Stimulated activated CD8-positive, alpha-beta memory T cell treated with anti-CD3 and anti-CD28 coated beads, Interleukin-15, amount 100 ng/mL, for 1 hour (primary cell): Measurements from ENCODE around the gene SPDEF.

Experiments used
- DNase-seq: peaks from one replicate; pipeline ENCODE4 v3.0.0-alpha.2; 2020; ENCODE audit warnings: low read depth

Gene SPDEF

DNA sequence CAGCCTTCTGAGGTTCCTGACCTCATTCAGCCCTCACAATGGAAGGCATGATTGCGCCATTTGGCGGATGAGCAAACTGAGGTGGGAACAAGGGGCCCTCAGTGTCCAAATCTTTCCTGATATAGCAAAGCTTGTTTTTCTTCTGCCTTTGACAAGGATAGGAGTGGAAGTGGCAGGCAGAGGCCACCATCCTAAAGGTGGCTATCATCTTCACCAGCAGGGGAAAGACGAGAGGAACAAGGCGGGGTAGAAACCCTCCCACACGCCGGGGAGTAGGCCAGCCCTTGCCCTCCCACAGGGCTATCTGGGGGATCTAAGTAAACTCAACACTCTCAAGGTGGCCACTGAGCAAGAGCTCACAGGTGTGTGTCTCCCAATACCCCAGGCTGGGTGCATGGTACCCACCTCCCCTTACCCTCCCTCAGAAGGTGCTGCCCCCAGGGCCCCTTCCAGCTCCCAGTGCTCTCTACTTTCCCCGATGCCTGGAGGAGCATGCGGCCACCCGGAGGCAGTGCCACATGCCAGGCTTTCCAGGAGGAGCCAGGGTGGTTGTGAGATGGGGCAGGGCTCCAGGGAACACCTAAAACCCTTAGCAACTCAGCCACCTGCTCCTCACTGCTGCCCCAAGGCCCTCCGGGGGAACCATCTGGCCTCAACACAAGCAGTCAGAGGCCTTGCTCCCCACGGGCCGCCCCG lies 11.2 kb downstream of the SPDEF start:
- DNase-seq = no peak

DNA sequence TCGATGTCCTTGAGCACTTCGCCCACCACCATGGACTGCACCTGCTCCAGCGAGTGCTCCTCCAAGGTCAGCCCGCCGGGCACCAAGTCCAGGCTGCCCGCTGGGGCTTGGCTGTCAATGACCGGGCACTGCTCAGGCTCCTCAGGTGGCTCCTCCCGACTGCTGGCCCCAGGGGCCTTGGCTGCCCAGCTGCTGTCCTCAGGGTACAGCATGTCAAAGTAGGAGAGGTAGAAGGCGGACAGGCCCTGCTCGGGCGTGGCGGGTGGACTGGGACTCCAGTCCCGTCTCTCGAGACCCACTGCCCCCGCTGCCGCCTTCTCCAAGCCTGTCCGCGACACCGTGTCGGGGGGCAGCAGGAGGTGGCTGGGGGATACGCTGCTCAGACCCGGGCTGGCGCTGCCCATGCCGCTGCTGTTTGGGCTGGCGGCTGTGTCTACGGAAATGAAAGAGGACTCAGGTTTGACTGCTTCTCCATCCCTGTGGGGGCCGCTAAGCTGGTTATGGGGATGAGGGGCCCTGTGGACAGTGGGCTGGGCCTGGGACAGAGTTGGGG lies 12.0 kb downstream of the SPDEF start:
- DNase-seq = no peak

DNA sequence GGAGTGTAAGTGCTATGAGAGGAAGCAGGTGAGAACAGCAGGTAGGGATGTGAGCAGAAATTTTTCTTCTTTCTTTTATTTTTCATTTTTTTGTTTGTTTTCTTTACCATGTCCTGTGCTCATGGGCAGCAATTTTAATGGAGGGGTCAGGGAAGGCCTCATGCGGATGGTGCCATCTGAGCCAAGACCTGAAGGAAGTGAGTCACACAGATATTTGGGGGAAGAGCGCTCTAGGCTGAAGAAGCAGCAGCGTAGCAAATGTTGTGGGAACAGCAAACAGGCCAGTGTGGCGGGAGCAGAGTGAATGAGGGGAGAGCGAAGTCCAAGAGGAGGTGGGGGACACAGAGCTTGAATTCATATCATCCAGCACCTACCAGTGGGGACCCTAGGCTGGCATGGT lies 12.7 kb downstream of the SPDEF start:
- DNase-seq = no peak

DNA sequence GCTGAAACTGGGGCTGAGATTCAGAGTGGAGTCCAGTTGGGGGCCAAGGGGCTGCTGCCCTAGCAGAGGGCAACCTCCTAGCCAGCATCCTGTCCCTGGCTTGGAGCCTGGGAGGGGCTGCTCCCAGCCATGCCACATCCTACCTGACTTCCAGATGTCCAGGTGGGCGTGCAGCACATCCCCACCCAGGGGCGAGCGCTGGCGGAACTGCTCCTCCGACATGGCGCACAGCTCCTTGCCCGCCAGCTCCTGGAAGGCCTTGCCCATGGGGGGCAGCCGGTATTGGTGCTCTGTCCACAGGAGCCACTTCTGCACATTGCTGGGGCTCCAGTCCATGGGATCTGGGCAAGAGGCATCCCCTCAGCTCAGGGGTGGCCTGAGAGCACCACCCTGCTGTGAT lies 15.3 kb downstream of the SPDEF start:
- DNase-seq = no peak

DNA sequence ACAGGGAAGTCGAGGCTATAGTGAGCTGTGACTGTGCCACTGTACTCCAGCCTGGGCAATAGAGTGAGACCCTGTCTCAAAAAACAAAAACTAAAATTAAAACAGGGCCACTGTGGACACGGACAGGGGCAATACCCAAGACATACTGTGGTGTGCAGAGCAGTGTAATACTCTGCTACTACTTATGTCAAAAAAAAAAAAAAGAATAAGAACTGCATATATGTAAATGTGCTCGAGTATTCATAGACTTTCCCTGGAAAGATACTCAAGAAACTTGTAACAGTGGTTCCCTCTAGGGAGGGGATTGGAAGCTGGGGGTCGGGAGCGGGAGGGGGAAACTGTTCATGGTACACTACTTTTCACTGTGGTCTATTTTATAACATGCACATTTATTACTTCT lies 15.9 kb downstream of the SPDEF start:
- no peak for DNase-seq

DNA sequence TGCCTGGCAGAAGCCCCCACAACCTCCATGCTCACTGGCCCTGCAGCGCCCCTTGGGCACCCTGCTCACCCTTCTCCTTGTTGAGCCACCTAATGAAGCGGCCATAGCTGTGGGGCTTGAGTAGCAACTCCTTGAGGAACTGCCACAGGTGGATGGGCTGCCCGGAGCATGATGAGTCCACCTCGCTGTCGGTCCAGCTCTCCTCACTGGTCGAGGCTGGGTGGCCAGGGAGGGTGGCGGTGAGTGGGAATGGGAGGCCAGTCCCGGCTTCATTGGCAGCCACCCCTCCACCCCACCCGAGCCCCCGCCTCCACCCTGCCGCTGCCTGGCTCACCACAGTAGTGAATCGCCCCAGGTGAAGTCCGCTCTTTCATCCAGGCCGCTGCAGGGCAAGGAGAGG lies 16.9 kb downstream of the SPDEF start:
- no peak for DNase-seq

DNA sequence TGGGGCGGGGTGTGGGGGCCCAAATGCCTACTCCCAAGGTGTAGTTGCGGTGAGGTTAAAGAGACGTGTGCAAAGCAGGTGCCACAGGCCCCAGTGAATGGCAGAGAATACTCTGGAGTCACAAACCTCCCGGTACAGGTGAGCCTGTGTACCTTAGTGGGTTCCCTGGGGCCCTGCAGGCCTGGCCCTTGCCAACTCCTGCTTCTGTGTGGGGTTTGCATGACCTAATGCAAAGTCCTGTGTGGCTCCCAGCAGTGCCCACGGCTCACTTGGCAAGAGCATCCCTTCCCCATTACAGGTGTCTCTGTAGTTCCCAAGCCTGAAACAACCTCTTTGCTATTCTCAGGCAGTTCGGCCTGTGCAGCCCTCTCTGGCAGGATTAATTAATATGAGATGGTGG lies 17.5 kb downstream of the SPDEF start:
- no peak for DNase-seq

DNA sequence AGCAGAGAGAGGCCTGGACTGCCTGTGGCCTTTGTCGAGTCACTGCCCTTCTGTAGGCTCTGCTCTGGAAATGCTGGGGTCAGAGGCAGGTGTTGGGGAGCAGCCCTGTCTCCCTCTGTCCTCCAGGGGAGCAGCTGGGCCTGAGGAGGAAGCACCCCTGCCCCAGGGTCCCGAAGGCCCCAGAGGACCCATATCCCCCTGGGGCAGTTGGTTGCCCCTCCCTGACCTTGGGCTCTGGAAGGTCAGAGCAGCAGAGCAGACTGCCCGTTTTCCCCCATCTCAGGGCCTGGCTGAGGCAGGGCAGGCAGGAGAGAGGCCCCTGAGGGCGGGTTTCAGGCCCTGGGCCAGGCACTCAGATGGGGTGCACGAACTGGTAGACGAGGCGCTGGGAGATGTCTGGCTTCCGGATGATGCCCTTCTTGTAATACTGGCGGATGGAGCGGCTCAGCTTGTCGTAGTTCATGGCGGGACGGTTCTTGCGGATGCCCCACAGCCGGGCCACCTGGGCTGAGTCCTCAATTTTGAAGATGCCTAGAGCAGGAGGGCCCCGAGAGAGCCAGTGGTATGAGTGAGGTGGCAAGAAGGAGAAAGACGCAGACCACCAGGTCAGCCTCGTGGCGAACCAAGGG lies 18.1 kb downstream of the SPDEF start:
- no peak for DNase-seq

DNA sequence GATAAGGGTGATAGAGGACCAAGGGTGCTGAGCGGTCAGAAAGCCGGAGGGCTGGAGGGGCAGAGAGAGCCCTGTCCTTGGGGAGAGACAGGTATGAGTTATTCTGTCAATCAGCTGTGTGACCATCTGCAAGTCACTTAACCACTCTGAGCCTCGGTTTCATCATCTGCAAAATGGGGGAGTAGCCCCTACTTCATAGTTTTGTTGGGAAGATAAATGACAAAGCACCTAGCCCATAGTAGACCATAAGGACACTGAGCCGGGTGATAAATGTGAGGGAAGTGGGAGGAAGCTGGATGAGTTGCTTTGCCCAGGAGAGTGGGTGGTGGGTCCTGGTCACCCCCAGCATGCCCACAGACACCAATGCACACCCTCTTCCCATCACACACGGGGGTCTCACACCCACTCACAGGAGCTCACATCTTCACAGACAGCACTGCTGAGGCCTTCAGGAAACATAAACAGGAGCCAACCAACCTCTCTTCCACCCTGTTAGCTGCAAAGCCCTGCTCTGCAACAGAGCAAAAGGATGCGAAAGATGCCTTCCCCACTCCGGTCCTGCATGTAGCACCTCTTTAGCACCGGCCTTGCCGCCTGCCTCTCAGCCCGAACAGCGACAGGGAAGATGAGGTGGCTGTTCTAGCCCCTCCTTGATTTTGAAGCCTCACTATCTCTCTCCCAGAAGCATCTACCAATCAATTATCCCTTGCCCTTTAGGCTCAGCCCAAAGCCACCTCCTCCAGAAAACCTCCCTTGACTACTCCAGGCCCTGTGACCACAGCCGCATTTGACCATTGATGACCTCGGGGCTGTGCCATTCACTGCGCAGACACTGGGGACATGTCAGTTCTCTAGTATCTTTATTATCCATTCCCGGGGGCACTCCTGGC lies 18.9 kb downstream of the SPDEF start:
- DNase-seq = no peak

DNA sequence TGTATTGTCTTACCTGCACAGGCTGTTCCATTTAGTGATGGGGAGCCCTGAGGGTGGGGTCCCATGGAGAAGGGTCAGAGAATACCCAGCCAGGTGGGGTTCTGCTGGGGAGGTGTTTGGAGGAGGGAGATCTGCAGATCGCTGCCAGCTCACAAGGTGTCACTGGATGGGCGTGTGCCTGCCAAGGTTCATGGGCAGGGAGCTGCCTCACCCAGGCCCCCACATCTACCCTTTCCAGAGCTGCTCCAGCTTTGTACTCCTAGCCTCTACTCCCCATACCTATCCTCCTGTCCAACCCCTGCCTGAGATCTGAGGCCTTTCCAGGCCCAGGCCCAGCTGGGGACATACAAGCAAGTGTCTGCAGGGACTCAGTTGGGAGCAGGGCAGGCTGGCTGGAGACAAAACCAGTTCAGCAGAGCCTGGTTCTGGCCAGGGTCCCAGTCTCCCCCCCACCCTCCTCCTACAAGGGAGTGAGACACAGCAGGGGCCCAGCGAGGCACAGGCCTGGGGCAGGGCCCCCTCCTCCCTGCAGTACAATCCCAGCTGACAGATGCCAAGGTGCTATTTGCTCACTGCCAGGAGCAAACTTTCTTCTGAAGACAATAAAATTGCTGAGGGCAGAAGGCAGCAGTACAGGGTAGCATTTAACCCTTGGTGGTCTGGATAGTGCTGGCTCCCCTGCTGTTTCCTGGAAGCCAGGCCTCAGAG lies 19.7 kb downstream of the SPDEF start:
- DNase-seq = no peak

DNA sequence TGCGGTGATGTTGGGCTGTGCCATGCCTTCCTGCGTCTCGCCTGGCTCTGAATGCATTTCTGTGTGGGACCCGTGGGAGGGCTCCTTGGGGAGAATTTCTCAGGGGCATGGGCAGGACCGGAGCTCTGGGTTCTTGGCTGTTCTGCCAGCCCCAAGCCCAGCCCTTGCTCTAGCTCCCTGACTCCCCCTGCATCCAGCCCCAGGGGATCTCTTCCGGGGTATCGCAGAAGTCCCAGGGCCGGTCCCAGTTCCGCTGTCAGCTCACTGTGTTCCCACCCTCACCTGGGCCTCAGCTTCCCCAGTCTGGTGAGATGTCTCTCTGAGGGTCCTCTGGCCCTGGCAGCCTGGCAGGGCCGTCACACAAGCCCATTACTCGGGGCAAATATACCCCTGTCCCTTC lies 20.5 kb downstream of the SPDEF start:
- DNase-seq = no peak

DNA sequence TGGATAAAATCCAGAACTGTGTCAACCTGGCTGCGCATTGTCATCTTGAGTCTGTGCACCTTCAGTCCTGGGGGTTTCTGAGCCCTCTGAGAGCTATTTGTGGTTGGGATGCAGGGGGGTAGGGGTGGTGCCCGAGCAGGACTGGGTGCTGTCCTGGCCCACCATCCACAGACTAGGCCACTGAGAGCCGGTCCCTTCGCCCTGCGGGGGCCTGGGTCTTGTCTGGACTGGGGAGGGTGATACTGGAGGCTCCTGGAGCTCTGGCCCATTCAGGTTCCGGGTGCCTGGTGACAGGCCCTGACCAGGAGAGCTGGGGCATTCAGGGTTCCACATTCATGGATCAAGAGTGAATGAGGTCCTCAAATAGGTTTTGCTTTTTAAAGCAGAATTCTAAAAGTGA lies 20.9 kb downstream of the SPDEF start:
- DNase-seq = no peak

DNA sequence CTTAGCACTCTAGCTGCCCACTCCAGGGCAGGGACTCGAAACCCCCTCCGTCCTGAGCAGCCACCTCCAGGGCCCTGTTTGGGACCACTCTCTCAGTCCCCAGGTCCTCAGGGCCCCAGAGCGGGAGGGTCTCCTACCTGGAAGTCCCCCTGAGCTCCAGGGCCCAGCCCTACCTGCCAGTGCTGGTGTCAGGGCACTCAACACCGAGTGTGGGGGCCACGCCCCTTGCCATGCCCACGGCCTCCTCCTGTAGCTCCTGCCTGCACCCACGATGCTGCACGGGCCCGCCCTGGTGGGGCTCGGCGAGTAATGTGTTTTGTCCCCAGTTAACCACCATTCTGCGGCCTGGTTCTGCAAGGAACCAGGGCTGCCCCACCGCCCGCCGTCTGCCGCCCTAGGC lies 21.5 kb downstream of the SPDEF start:
- no peak for DNase-seq

DNA sequence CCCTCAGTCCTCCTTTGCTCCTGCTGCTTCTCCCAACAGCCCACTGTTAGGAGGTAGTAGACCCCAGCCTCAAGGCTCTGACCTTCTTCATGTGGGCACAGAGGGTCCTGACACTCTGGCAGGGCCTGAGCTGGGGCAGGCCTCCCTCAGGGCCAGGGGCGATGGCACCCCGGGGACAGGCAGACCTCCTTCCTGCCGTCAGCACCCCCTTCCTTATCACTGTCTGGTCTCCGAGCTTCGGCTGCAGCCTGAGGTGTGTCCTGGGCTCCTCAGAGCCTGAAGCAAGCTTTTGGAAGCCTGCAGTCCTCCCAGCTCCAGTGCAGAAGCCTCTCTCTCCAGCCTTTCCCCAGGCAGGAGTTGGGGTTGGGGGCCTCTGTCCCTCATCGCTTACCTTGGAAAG lies 22.0 kb downstream of the SPDEF start:
- DNase-seq = no peak

DNA sequence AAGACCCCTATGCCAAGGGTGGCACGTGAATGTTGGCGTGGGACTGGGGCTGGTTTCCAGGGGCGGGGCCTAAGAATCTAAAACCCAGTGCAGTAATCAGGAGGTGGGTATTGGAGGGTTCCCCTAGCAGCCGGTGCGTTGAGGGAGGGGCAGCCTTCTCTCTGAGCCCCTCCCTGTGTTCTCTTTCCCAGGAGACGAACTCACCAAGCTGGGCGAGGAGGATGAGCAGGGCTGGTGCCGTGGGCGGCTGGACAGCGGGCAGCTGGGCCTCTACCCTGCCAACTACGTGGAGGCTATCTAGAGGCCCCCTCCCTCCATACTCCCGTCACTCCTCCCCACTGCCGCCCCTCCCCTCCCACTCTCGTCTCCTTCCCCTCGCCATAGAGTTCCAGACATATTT lies 23.9 kb downstream of the SPDEF start:
- no peak for DNase-seq

DNA sequence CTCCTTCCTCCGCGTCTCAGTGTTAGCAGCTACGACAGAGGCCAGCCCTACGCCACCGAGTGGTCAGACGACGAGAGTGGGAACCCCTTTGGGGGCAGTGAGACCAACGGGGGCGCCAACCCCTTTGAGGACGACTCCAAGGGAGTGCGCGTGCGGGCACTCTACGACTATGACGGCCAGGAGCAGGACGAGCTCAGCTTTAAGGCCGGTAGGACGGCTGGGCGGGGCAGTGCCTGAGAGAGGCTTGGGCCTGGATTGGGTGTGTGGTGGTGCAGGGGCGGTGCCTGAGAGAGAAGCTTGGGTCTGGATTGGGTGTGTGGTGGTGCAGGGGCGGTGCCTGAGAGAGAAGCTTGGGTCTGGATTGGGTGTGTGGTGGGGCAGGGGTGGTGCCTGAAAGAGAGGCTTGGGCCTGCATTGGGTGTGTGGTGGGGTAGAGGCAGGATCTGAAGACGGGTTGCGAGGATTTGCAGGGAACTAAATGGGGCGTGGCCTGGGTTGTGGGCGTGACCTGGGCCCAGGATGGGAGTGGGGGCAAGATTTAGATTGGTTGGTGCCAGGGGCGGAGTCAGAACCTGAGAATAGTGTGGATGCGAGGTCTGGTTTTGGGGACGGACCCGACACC lies 24.4 kb downstream of the SPDEF start:
- no peak for DNase-seq

DNA sequence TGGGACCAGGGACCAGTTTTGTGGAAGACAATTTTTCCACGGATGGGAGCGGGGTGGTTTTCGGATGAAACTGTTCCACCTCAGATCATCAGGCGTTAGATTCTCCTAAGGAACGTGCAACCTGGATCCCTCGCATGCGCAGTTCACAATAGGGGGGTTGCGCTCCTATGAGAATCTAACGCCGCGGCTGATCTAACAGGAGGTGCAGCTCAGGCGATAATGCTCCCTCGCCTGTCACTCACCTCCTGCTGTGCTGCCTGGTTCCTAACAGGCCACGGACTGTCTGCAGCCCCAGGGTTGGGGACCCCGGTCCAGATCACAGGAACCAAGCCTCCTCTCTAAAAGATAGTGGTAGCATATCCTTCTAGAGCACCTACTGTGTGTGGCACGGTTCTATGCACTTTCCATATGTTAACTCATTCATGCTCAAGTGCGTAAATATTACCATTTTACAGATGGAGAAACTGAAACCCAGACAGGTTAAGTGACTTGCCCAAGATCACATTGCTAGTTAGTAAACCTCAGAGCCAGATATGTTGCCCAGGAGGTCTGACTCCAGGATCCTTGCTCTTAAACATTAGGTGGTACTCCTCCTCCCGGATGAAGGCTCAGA lies 25.3 kb downstream of the SPDEF start:
- DNase-seq = no peak

DNA sequence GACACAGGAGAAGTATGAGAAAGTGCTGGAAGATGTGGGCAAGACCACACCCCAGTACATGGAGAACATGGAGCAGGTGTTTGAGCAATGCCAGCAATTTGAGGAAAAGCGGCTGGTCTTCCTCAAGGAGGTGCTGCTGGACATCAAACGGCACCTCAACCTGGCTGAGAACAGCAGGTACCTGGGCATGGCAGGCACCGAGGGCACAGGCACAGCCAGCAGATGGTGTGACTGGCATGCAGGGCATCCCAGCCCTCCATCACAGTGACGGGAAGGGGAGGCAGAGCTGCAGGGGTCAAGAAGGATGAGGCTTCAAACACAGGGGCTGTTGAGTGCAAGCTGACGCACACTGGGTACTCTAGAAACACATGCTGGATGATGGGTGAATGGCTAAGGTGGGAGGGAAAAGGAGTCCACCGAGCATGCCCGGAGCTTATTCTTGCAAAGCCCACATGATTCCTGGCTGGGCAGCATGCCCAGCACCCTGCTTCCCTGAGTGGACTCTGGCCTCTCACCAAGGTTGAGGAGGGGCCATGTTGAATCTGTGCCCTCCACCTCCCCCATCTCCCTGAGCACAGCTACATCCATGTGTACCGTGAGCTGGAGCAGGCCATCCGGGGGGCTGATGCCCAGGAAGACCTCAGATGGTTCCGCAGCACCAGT lies 26.3 kb downstream of the SPDEF start:
- no peak for DNase-seq

DNA sequence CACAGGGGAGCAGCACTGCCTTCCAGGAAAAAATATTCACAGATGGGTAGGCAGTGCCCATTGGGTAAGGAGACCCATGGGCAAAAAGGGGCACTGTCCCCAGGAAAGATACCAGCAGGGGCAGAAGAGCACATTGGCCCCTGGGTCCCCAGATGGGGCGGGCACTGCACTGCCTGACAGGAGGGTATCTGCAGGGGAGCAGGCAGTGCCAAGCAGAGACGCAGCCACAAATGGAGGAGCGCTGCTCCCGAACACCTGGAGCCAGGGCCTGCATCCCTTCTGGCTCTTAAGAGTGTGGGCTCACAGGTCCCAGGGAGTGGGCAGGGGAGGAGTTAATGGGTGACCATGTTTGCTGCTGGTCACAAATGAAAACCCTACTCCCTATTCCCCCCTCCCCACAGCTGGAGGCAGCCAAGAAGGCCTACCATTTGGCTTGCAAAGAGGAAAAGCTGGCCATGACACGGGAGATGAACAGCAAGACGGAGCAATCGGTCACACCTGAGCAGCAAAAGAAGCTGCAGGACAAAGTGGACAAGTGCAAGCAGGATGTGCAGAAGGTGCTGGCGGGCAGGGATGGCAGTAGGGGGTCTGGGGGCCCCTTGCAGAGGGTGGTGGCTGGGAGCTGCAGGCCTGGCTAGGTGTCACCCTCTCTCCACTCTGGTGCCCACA lies 27.0 kb downstream of the SPDEF start:
- no peak for DNase-seq
